NCI-H1048 (cell line): ENCODE results near the gene TST.
"Not testable (repeated sequence)": the region's sequence is repeated elsewhere in the genome, so short reads cannot be mapped to it uniquely, and the experiment has no call there.

Source experiments
- DNase-seq: peaks from one replicate; lab custom pipeline; 2025; lab: John Stamatoyannopoulos, UW

The TST gene

GRCh38 chr22:37014415-37014806 is 4.8 kb downstream of the TST start:
- no peak for DNase-seq

GRCh38 chr22:37012956-37013355 is 6.3 kb downstream of the TST start:
- no peak for DNase-seq

GRCh38 chr22:37012262-37012904 is 6.9 kb downstream of the TST start:
- DNase-seq: no peak

- no peak for DNase-seq
Observed at GRCh38 chr22:37011472-37011871, 7.8 kb downstream of the TST start.

GRCh38 chr22:37010976-37011375 is 8.3 kb downstream of the TST start:
- no peak for DNase-seq

- DNase-seq: no peak
Observed at GRCh38 chr22:37010174-37010573, 9.1 kb downstream of the TST start.

- DNase-seq: no peak
Observed at GRCh38 chr22:37009490-37009889, 9.8 kb downstream of the TST start.

- DNase-seq: no peak
Observed at GRCh38 chr22:37008365-37008764, 10.9 kb downstream of the TST start.

- no peak for DNase-seq
Observed at GRCh38 chr22:37007651-37008050, 11.6 kb downstream of the TST start.

- no peak for DNase-seq
Observed at GRCh38 chr22:37002633-37003032, 16.6 kb downstream of the TST start.

- no peak for DNase-seq
Observed at GRCh38 chr22:37001826-37002225, 17.4 kb downstream of the TST start.

- no peak for DNase-seq
Observed at GRCh38 chr22:37000676-37001534, 18.3 kb downstream of the TST start.

- no peak for DNase-seq
Observed at GRCh38 chr22:36999463-36999862, 19.8 kb downstream of the TST start.

- DNase-seq: no peak
Observed at GRCh38 chr22:36998620-36999351, 20.5 kb downstream of the TST start.

GRCh38 chr22:36997746-36998145 is 21.5 kb downstream of the TST start:
- DNase-seq: no peak

- no peak for DNase-seq
Observed at GRCh38 chr22:36991206-36991605, 28.0 kb downstream of the TST start.

GRCh38 chr22:36990457-36990856 is 28.8 kb downstream of the TST start:
- DNase-seq: no peak

GRCh38 chr22:36989012-36989411 is 30.2 kb downstream of the TST start:
- DNase-seq: not testable (repeated sequence)

GRCh38 chr22:36988075-36988832 is 31.0 kb downstream of the TST start:
- no peak for DNase-seq

GRCh38 chr22:36986242-36986821 is 32.9 kb downstream of the TST start:
- no peak for DNase-seq

- no peak for DNase-seq
Observed at GRCh38 chr22:36985211-36985889, 33.9 kb downstream of the TST start.
